HG03280 (cell line): Measurements from ENCODE around the gene NUDT5.
"Not testable (repeated sequence)": the region's sequence is repeated elsewhere in the genome, so short reads cannot be mapped to it uniquely, and the experiment has no call there.

ENCODE experiments used
- ATAC-seq: cut with Tn5 transposase; IDR thresholded peaks from one replicate; pipeline ENCODE4 v1.9.1; 2021; ENCODE audit warnings: mild to moderate bottlenecking, moderate library complexity; ENCODE audit not compliant: unreplicated experiment

NUDT5 gene

GRCh38 chr10:12207114-12207513 is 11.4 kb upstream of the NUDT5 start:
- no peak for ATAC-seq

GRCh38 chr10:12205082-12205481 is 9.4 kb upstream of the NUDT5 start:
- no peak for ATAC-seq

GRCh38 chr10:12202226-12202625 is 6.5 kb upstream of the NUDT5 start:
- no peak for ATAC-seq

- no peak for ATAC-seq
Measured at GRCh38 chr10:12201543-12201942, 5.9 kb upstream of the NUDT5 start.

- ATAC-seq = no peak
Measured at GRCh38 chr10:12200850-12201249, 5.2 kb upstream of the NUDT5 start.

GRCh38 chr10:12198156-12198555 is 2.5 kb upstream of the NUDT5 start:
- no peak for ATAC-seq

- ATAC-seq = no peak
Measured at GRCh38 chr10:12196531-12197211, 980 bp upstream of the NUDT5 start.

GRCh38 chr10:12195281-12195602 is 449 bp downstream of the NUDT5 start:
- ATAC-seq = peak; percentile 13

- no peak for ATAC-seq
Measured at GRCh38 chr10:12194752-12195271, 879 bp downstream of the NUDT5 start.

- no peak for ATAC-seq
Measured at GRCh38 chr10:12193193-12193592, 2.5 kb downstream of the NUDT5 start.

GRCh38 chr10:12191715-12192114 is 4.0 kb downstream of the NUDT5 start:
- ATAC-seq = no peak

- no peak for ATAC-seq
Measured at GRCh38 chr10:12189426-12189825, 6.3 kb downstream of the NUDT5 start.

- no peak for ATAC-seq
Measured at GRCh38 chr10:12188656-12189055, 7.0 kb downstream of the NUDT5 start.

- no peak for ATAC-seq
Measured at GRCh38 chr10:12187321-12187905, 8.3 kb downstream of the NUDT5 start.

- ATAC-seq = no peak
Measured at GRCh38 chr10:12186323-12186722, 9.4 kb downstream of the NUDT5 start.

GRCh38 chr10:12184165-12184564 is 11.5 kb downstream of the NUDT5 start:
- no peak for ATAC-seq

- ATAC-seq = peak; percentile 91
Measured at GRCh38 chr10:12181065-12181775, 14.5 kb downstream of the NUDT5 start.

GRCh38 chr10:12180221-12180974 is 15.3 kb downstream of the NUDT5 start:
- no peak for ATAC-seq

- ATAC-seq = no peak
Measured at GRCh38 chr10:12179606-12180170, 16.0 kb downstream of the NUDT5 start.

- no peak for ATAC-seq
Measured at GRCh38 chr10:12177642-12178041, 18.0 kb downstream of the NUDT5 start.

GRCh38 chr10:12171512-12171911 is 24.2 kb downstream of the NUDT5 start:
- ATAC-seq = not testable (repeated sequence)
